Mucosa of rectum (tissue), 2 donors: ENCODE measurements around the gene IKZF3.
"Not testable (repeated sequence)": the region's sequence is repeated elsewhere in the genome, so short reads cannot be mapped to it uniquely, and the experiment has no call there.

Source experiments
- H3K27ac ChIP-seq, 2 donors: one replicate each; pipeline ENCODE4 v1.7.0; 2013; ENCODE audit warnings: inconsistent platforms in 2 of 2, low read depth in 2 of 2, low read length in 2 of 2
- H3K27me3 ChIP-seq, 2 donors: one replicate each; pipeline ENCODE4 v1.7.0; 2013; ENCODE audit warnings: low read length in 2 of 2; ENCODE audit not compliant: control insufficient read depth in 2 of 2, insufficient read depth in 2 of 2
- H3K36me3 ChIP-seq, 2 donors: one replicate each; pipeline ENCODE4 v1.7.0; 2013; ENCODE audit warnings: low read length in 2 of 2; ENCODE audit not compliant: control insufficient read depth in 2 of 2, insufficient read depth in 2 of 2
- H3K4me1 ChIP-seq, 2 donors: one replicate each; pipeline ENCODE4 v1.7.0; 2013; ENCODE audit warnings: low read length in 2 of 2, mild to moderate bottlenecking in 1 of 2; ENCODE audit not compliant: control insufficient read depth in 2 of 2, insufficient read depth in 2 of 2
- H3K4me3 ChIP-seq, 2 donors: one replicate each; pipeline ENCODE4 v1.7.0; 2013; ENCODE audit warnings: low read length in 2 of 2
- H3K9ac ChIP-seq, 2 donors: one replicate each; pipeline ENCODE4 v1.7.0; 2013; ENCODE audit warnings: low read length in 2 of 2, low read depth in 1 of 2, mild to moderate bottlenecking in 1 of 2
- H3K9me3 ChIP-seq, 2 donors: one replicate each; pipeline ENCODE4 v1.7.0; 2013; ENCODE audit warnings: low read length in 2 of 2; ENCODE audit not compliant: control insufficient read depth in 2 of 2
- donor health status: healthy.
- donor health status: Normal muscosa, but diverticular disease.

Gene IKZF3

DNA sequence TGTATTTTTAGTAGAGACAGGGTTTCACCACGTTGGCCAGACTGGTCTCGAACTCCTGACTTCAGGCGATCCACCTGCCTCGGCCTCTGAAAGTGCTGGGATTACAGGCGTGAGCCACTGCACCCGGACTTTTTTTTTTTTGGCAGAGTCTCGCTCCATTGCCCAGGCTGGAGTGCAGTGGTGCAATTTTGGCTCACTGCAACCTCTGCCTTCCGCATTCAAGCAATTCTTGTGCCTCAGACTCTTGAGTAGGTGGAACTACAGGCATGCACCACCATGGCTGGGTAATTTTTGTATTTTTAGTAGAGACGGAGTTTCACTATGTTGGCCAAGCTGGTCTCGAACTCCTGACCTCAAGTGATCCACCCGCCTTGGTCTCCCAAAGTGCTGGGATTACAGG is 153.0 kb downstream of the IKZF3 start:
- not testable (repeated sequence) for H3K27me3 ChIP-seq, H3K4me3 ChIP-seq, H3K27ac ChIP-seq, H3K9me3 ChIP-seq, H3K9ac ChIP-seq
- Histone ChIP-seq H3K4me1 (peaks cover 24 to 27% of the 10 kb centered on the region in 2 donors), H3K36me3 (peaks cover 56 to 67% of the 10 kb centered on the region in 2 donors)

GRCh38 chr17:39709998-39710964 is 153.8 kb downstream of the IKZF3 start:
- Histone ChIP-seq H3K36me3 (peaks cover 48 to 59% of the 10 kb centered on the region in 2 donors), H3K9ac (no peak overlapping the region), H3K27me3 (no peaks in the 10 kb centered on the region), H3K4me1 (peaks cover 26 to 28% of the 10 kb centered on the region in 2 donors), H3K9me3 (no peaks in the 10 kb centered on the region), H3K4me3 (no peak overlapping the region), H3K27ac (no peak overlapping the region)

GRCh38 chr17:39709319-39709997 is 154.7 kb downstream of the IKZF3 start:
- Histone ChIP-seq H3K27ac (no peak overlapping the region), H3K36me3 (peaks cover 44 to 55% of the 10 kb centered on the region in 2 donors), H3K27me3 (no peaks in the 10 kb centered on the region), H3K4me3 (no peak overlapping the region), H3K9me3 (no peaks in the 10 kb centered on the region), H3K4me1 (peaks cover 34 to 36% of the 10 kb centered on the region in 2 donors), H3K9ac (no peak overlapping the region)
